ENCODE data around the gene CXorf58.

- TF ChIP-seq, protein P1, sequence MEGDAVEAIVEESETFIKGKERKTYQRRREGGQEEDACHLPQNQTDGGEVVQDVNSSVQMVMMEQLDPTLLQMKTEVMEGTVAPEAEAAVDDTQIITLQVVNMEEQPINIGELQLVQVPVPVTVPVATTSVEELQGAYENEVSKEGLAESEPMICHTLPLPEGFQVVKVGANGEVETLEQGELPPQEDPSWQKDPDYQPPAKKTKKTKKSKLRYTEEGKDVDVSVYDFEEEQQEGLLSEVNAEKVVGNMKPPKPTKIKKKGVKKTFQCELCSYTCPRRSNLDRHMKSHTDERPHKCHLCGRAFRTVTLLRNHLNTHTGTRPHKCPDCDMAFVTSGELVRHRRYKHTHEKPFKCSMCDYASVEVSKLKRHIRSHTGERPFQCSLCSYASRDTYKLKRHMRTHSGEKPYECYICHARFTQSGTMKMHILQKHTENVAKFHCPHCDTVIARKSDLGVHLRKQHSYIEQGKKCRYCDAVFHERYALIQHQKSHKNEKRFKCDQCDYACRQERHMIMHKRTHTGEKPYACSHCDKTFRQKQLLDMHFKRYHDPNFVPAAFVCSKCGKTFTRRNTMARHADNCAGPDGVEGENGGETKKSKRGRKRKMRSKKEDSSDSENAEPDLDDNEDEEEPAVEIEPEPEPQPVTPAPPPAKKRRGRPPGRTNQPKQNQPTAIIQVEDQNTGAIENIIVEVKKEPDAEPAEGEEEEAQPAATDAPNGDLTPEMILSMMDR (IDR thresholded peaks at IDR 0.05; ENCODE audit: extremely low read depth in 1 of 2, insufficient read depth in 1 of 2, low read depth in 1 of 2, low read length in 2 of 2): no peak
- no peak for TF ChIP-seq EZH2 (IDR thresholded peaks at IDR 0.05; ENCODE audit: borderline replicate concordance, low read depth, low read length, severe bottlenecking)
Observed at GRCh38 chrX:23871905-23872546, 35.8 kb upstream of the CXorf58 start.

Measured in endothelial cell of umbilical vein (primary cell).